Progenitor cell of endocrine pancreas (in vitro differentiated cells): ENCODE data around the gene PPM1E. TPM values are rescaled to one million over a fixed set of nuclear protein-coding genes. Genes with fewer than 3 reads are reported as not detected.

ENCODE experiments used
- DNase-seq: peaks from one replicate; pipeline ENCODE4 v3.0.0; 2021; ENCODE audit warnings: low spot score; ENCODE audit not compliant: unreplicated experiment
- H3K27ac Mint-ChIP-seq: 2 replicates; pipeline ENCODE4 v1.8.0; 2021; ENCODE audit warnings: mild to moderate bottlenecking, moderate library complexity, mixed read lengths
- H3K27me3 Mint-ChIP-seq: 2 replicates; pipeline ENCODE4 v1.8.0; 2021; ENCODE audit warnings: mixed read lengths
- H3K36me3 Mint-ChIP-seq: 2 replicates; pipeline ENCODE4 v1.8.0; 2022; ENCODE audit warnings: mixed read lengths; ENCODE audit not compliant: insufficient read depth
- H3K4me1 Mint-ChIP-seq: 2 replicates; pipeline ENCODE4 v1.8.0; 2021; ENCODE audit warnings: low read depth, mixed read lengths
- H3K4me3 Mint-ChIP-seq: 2 replicates; pipeline ENCODE4 v1.8.0; 2021; ENCODE audit warnings: low read depth, mild to moderate bottlenecking, moderate library complexity, mixed read lengths
- H3K9me3 Mint-ChIP-seq: 2 replicates; pipeline ENCODE4 v1.8.0; 2021; ENCODE audit warnings: low read depth, mixed read lengths
- CTCF ChIP-seq: fragments of 200-600 bp; sonication (generic); IDR thresholded peaks from one replicate; pipeline ENCODE4 v1.5.0; 2021; ENCODE audit warnings: antibody characterized with exemption, mild to moderate bottlenecking; ENCODE audit not compliant: unreplicated experiment
- total RNA-seq: library from RNA; stranded (reverse); gene quantifications from 2 replicates; pipeline ENCODE4 v1.2.1, GENCODE V29; 2021

The PPM1E gene
- total RNA-seq, 1 donor from 2014 or later = 1.6 TPM

- H3K9me3 Mint-ChIP-seq = no peaks in the 10 kb centered on the region
- DNase-seq = no peak
- H3K27ac Mint-ChIP-seq = no peak overlapping the region
- peaks cover 8% of the 10 kb centered on the region for H3K36me3 Mint-ChIP-seq
- no peak overlapping the region for H3K4me3 Mint-ChIP-seq
- H3K27me3 Mint-ChIP-seq = no peaks in the 10 kb centered on the region
- TF ChIP-seq CTCF = no peak
- H3K4me1 Mint-ChIP-seq = peaks cover 16% of the 10 kb centered on the region
Measured at GRCh38 chr17:59003860-59004259, 248.2 kb downstream of the PPM1E start.

- Mint-ChIP-seq H3K4me1 (peaks cover 16% of the 10 kb centered on the region), H3K9me3 (no peaks in the 10 kb centered on the region), H3K27ac (peak overlapping the region; percentile 72), H3K27me3 (no peaks in the 10 kb centered on the region), H3K36me3 (peaks cover 4% of the 10 kb centered on the region), H3K4me3 (no peak overlapping the region)
- peak; percentile 96 for TF ChIP-seq CTCF
- DNase-seq = peak; percentile 57
Measured at GRCh38 chr17:59004338-59005111, 248.9 kb downstream of the PPM1E start.

GRCh38 chr17:59007995-59008394 is 252.3 kb downstream of the PPM1E start:
- peak overlapping the region; percentile 76 for H3K27ac Mint-ChIP-seq
- no peak overlapping the region for H3K4me3 Mint-ChIP-seq
- H3K27me3 Mint-ChIP-seq = no peaks in the 10 kb centered on the region
- peaks cover 9% of the 10 kb centered on the region for H3K4me1 Mint-ChIP-seq
- no peaks in the 10 kb centered on the region for H3K9me3 Mint-ChIP-seq
- peaks cover 3% of the 10 kb centered on the region for H3K36me3 Mint-ChIP-seq
- TF ChIP-seq CTCF = no peak
- DNase-seq = no peak

- Mint-ChIP-seq H3K36me3 (peaks cover 3% of the 10 kb centered on the region), H3K27ac (peak overlapping the region; percentile 29), H3K27me3 (no peaks in the 10 kb centered on the region), H3K4me3 (no peak overlapping the region), H3K9me3 (no peaks in the 10 kb centered on the region), H3K4me1 (peaks cover 9% of the 10 kb centered on the region)
- no peak for DNase-seq
- TF ChIP-seq CTCF = no peak
Measured at GRCh38 chr17:59008737-59009136, 253.1 kb downstream of the PPM1E start.

- H3K27ac Mint-ChIP-seq = no peak overlapping the region
- H3K4me1 Mint-ChIP-seq = peaks cover 5% of the 10 kb centered on the region
- DNase-seq = no peak
- no peaks in the 10 kb centered on the region for H3K9me3 Mint-ChIP-seq
- no peak for TF ChIP-seq CTCF
- H3K36me3 Mint-ChIP-seq = peaks cover 7% of the 10 kb centered on the region
- H3K27me3 Mint-ChIP-seq = no peaks in the 10 kb centered on the region
- H3K4me3 Mint-ChIP-seq = no peak overlapping the region
Measured at GRCh38 chr17:59010026-59010425, 254.4 kb downstream of the PPM1E start.
